ENCODE results near the gene HSDL1. TPM values are rescaled to one million over a fixed set of nuclear protein-coding genes. Genes with fewer than 3 reads are reported as not detected.

HSDL1 gene
- total and polyA plus RNA-seq, 2 donors (not counting 3 experiments of a cell fraction or from before 2014, with no cell fraction given), result 19.9 to 27.9 TPM

- Histone ChIP-seq H3K9ac (replicated peaks; ENCODE audit: extremely low read depth, insufficient read depth, low read length) (no peak overlapping the region), H3K27me3 (ENCODE audit: control insufficient read depth in 2 of 2, insufficient read depth in 2 of 2, low read length in 2 of 2) (no peaks in the 10 kb centered on the region), H3K4me1 (ENCODE audit: control insufficient read depth, extremely low read depth, insufficient read depth, low read length) (no peaks in the 10 kb centered on the region), H3K9me1 (replicated peaks; ENCODE audit: control insufficient read depth, extremely low read depth, insufficient read depth, low read length) (no peaks in the 10 kb centered on the region), H4K20me1 (replicated peaks; ENCODE audit: control insufficient read depth, extremely low read depth, insufficient read depth, low read length) (no peaks in the 10 kb centered on the region), H3K4me2 (ENCODE audit: insufficient read depth, low read length) (no peak overlapping the region), H3K4me3 (replicated peaks in 1 of 3; ENCODE audit: insufficient read depth in 1 of 3, low read depth in 1 of 3, low read length in 3 of 3) (no peak overlapping the region), H3K79me2 (ENCODE audit: control insufficient read depth, insufficient read depth, low read length) (no peaks in the 10 kb centered on the region), H3K36me3 (ENCODE audit: control insufficient read depth in 2 of 2, extremely low read depth in 1 of 2, insufficient read depth in 2 of 2, low read length in 2 of 2) (peaks cover 16 to 46% of the 10 kb centered on the region in 2 experiments), H2AFZ (ENCODE audit: low read depth, low read length) (no peak overlapping the region), H3K27ac (ENCODE audit: insufficient read depth, low read depth, low read length) (no peak overlapping the region), H3K9me3 (replicated peaks; ENCODE audit: control insufficient read depth, insufficient read depth, low read length) (no peaks in the 10 kb centered on the region)
- dilution Hi-C loops (cut with MboI; ENCODE audit: extremely low pct_ligation_motif_present, low sequenced_read_pairs), result no loop called here
- FAIRE-seq, result no peak
- POLR2A ChIA-PET, result no interaction called here
- CTCF ChIA-PET, result interaction anchor here (0.8 to 1.0 kb wide), 3 partner anchors 88 to 220 kb away, joined by 3 read pairs; partner anchors contain the start of gene TAF1C
- intact Hi-C loops (cut with micrococcal nuclease), result no loop called here
- no peak for TF ChIP-seq POLR2A (IDR thresholded peaks at IDR 0.05; ENCODE audit: low read depth, low read length)
- no peak for TF ChIP-seq FOS (IDR thresholded peaks at IDR 0.05; ENCODE audit: borderline replicate concordance, insufficient read depth, low read length)
- TF ChIP-seq EZH2 (IDR thresholded peaks at IDR 0.05; ENCODE audit: borderline replicate concordance, low read depth, low read length, severe bottlenecking), result no peak
- no peak for TF ChIP-seq MAX (IDR thresholded peaks at IDR 0.05; ENCODE audit: insufficient read depth, insufficient read length)
- TF ChIP-seq POLR2AphosphoS5 (IDR thresholded peaks at IDR 0.05; ENCODE audit: insufficient read depth, low read depth, low read length), result no peak
- TF ChIP-seq, protein P1, sequence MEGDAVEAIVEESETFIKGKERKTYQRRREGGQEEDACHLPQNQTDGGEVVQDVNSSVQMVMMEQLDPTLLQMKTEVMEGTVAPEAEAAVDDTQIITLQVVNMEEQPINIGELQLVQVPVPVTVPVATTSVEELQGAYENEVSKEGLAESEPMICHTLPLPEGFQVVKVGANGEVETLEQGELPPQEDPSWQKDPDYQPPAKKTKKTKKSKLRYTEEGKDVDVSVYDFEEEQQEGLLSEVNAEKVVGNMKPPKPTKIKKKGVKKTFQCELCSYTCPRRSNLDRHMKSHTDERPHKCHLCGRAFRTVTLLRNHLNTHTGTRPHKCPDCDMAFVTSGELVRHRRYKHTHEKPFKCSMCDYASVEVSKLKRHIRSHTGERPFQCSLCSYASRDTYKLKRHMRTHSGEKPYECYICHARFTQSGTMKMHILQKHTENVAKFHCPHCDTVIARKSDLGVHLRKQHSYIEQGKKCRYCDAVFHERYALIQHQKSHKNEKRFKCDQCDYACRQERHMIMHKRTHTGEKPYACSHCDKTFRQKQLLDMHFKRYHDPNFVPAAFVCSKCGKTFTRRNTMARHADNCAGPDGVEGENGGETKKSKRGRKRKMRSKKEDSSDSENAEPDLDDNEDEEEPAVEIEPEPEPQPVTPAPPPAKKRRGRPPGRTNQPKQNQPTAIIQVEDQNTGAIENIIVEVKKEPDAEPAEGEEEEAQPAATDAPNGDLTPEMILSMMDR (IDR thresholded peaks at IDR 0.05; ENCODE audit: extremely low read depth in 1 of 2, insufficient read depth in 1 of 2, low read depth in 1 of 2, low read length in 2 of 2), result no peak
- TF ChIP-seq MYC (IDR thresholded peaks at IDR 0.05; ENCODE audit: low read depth, low read length), result no peak
- TF ChIP-seq GATA2 (IDR thresholded peaks at IDR 0.05; ENCODE audit: insufficient read depth, insufficient read length, low read depth, low read length), result no peak
- TF ChIP-seq JUN (IDR thresholded peaks at IDR 0.05; ENCODE audit: borderline replicate concordance, insufficient read depth, insufficient read length, low read depth), result no peak
- BruUV-seq (replicated peaks), result no TSS peak
- DNase-seq (ENCODE audit: low read depth, low spot score), result no peak
Observed at GRCh38 chr16:84087466-84088151, 57.4 kb downstream of the HSDL1 start.
